OCI-LY7 (cell line): ENCODE data around the gene NEMP1. TPM values are rescaled to one million over a fixed set of nuclear protein-coding genes. Genes with fewer than 3 reads are reported as not detected.

Source experiments
- BruUV-seq: library from RNA; stranded (reverse); fragments of 400-500 nt; replicated peaks from 2 replicates; lab custom pipeline; 2021; lab: Mats Ljungman, UMichigan
- CTCF ChIA-PET: fragments of 300-600 bp; sonication (Branson Sonifier 250); formaldehyde crosslinking; loops from one replicate; lab custom pipeline; 2022; ENCODE audit warnings: antibody characterized with exemption; ENCODE audit not compliant: unreplicated experiment; lab: Charles Lee
- POLR2A ChIA-PET: fragments of 300-600 bp; sonication (Branson Sonifier 250); formaldehyde crosslinking; loops from one replicate; lab custom pipeline; 2022; ENCODE audit warnings: antibody characterized with exemption; lab: Charles Lee
- DNase-seq: peaks from one replicate; pipeline ENCODE4 v3.0.0-alpha.2; 2015; ENCODE audit warnings: low spot score
- H2AFZ ChIP-seq: fragments of 200-600 bp; sonication (generic), shearing (Covaris generic); 2 replicates; pipeline ENCODE4 v1.6.1; 2014; ENCODE audit warnings: mild to moderate bottlenecking, antibody characterized with exemption, low read length, moderate library complexity
- H3K27ac ChIP-seq: fragments of 200-600 bp; sonication (generic); 2 replicates; pipeline ENCODE4 v1.5.1; 2014; ENCODE audit warnings: mixed run types, low read depth, mild to moderate bottlenecking, moderate library complexity, low read length, inconsistent platforms; ENCODE audit not compliant: poor library complexity, severe bottlenecking
- H3K36me3 ChIP-seq: fragments of 200-600 bp; sonication (generic); 2 replicates; pipeline ENCODE4 v1.6.1; 2014; ENCODE audit warnings: mild to moderate bottlenecking, antibody characterized with exemption, low read length, moderate library complexity, mixed read lengths; ENCODE audit not compliant: insufficient read depth
- H3K4me1 ChIP-seq: fragments of 200-600 bp; sonication (generic); 2 replicates; pipeline ENCODE4 v1.5.1; 2014; ENCODE audit warnings: mild to moderate bottlenecking, low read length; ENCODE audit not compliant: insufficient read depth, poor library complexity, severe bottlenecking
- H3K4me2 ChIP-seq: fragments of 200-600 bp; sonication (generic); 2 replicates; pipeline ENCODE4 v1.6.1; 2014; ENCODE audit warnings: mild to moderate bottlenecking, low read length
- H3K4me3 ChIP-seq: fragments of 200-600 bp; sonication (generic); 2 replicates; pipeline ENCODE4 v1.5.1; 2014; ENCODE audit warnings: mild to moderate bottlenecking, low read depth, low read length; ENCODE audit not compliant: poor library complexity, severe bottlenecking
- H3K79me2 ChIP-seq: fragments of 200-600 bp; sonication (generic); 2 replicates; pipeline ENCODE4 v1.6.1; 2016; ENCODE audit warnings: low read depth, mild to moderate bottlenecking, low read length, moderate library complexity, mixed read lengths; ENCODE audit not compliant: insufficient read depth
- H3K9me2 ChIP-seq: fragments of 200-600 bp; sonication (generic); 2 replicates; pipeline ENCODE4 v1.6.1; 2016; ENCODE audit warnings: mild to moderate bottlenecking, low read length, mixed read lengths; ENCODE audit not compliant: insufficient read depth
- H3K9me3 ChIP-seq: fragments of 200-600 bp; sonication (generic); 2 replicates; pipeline ENCODE4 v1.6.1; 2014; ENCODE audit warnings: mild to moderate bottlenecking, mixed run types, low read length, mixed read lengths
- H4K20me1 ChIP-seq: fragments of 200-600 bp; sonication (generic); 2 replicates; pipeline ENCODE4 v1.6.1; 2014; ENCODE audit warnings: mild to moderate bottlenecking, antibody characterized with exemption, low read length, moderate library complexity, mixed read lengths; ENCODE audit not compliant: insufficient read depth
- EZH2phosphoT487 ChIP-seq: fragments of 200-600 bp; sonication (generic); IDR thresholded peaks from 2 replicates; pipeline ENCODE4 v1.6.1; 2018; ENCODE audit warnings: low read depth, borderline replicate concordance, mild to moderate bottlenecking, mixed run types, antibody characterized with exemption, low read length, moderate library complexity, mixed read lengths
- intact Hi-C: fragments of 100-400 bp; cut with micrococcal nuclease; formaldehyde crosslinking; loops from one replicate; pipeline ENCODE4 v1.10.0; 2022; ENCODE audit not compliant: unreplicated experiment
- total RNA-seq, 2 experiments: library from RNA; depleted of rRNA in 1 of 2; stranded (reverse); fragments of >200 nt in 1 of 2; shearing (Covaris generic) in 1 of 2; gene quantifications; 2 replicates each; pipeline ENCODE4 v1.2.3, GENCODE V29; 2014 to 2022
- TF ChIP-seq, protein P1 (sequence below): fragments of 200-600 bp; sonication (generic); conservative IDR thresholded peaks from 2 replicates; pipeline ENCODE4 v1.5.1; 2014; ENCODE audit warnings: mild to moderate bottlenecking, antibody characterized with exemption, low read length, moderate library complexity, mixed read lengths

NEMP1 gene
- total RNA-seq, 2 experiments from 2014 or later: 45.7 to 86.3 TPM

DNA sequence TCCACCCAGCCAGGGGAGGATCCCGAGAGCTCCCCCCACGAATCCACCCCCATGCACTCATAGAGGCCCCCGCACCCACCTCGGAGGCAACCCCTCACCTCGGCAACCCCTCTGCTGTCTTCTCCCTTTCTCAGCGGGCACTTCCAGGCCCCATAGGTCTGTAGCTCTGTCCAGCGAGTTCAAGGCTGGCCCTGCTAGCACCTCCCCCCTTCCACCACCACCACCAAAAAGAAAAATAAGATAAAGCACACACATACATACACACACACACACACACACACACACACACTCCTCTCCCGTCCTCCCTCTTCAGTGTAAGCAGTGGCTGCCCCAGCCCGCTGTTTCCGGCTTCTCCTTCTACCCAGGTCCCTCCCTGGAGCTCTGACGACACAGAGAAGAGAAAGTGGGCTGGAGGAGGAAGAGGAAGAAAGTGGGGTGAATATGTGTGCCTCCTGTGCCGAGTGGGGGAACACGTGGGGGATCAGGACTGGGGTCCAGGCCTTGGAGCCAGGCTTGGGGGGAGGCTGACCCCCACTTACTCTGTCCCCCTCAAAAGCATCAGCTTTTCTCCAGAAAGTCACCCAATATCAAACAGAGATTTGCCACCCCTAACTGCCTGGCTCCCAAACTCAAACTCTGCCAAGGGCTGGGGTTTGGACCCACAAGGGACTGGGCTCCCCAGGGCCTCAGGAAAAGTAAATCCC is 32.6 kb upstream of the NEMP1 start, which contains the start of gene STAT6:
STAT6 (minus strand) TSS at position 332 of the 704 bp plus-strand sequence. CDS start 3,084 bp downstream, outside the sequence.
- Histone ChIP-seq H2AFZ (peak within 1 kb of the TSS; percentile 79), H3K4me3 (peak within 1 kb of the TSS; percentile 90), H3K4me2 (peak within 1 kb of the TSS; percentile 80), H3K36me3 (peaks cover 26% of the 10 kb centered on the region), H3K4me1 (peaks cover 35% of the 10 kb centered on the region), H4K20me1 (no peaks in the 10 kb centered on the region), H3K9me3 (no peaks in the 10 kb centered on the region), H3K9me2 (no peaks in the 10 kb centered on the region), H3K27ac (peak within 1 kb of the TSS; percentile 75), H3K79me2 (peaks cover 29% of the 10 kb centered on the region; the same call in 1 of the 2 replicates)
- POLR2A ChIA-PET: interaction anchor here (0.6 to 4.1 kb wide), 18 partner anchors 9 to 937 kb away, joined by 3 to 45 read pairs (median 4); partner anchors contain the start of genes LRP1 and NEMP1
- DNase-seq: peak; percentile 89
- intact Hi-C loops: loop anchor here (2.0 to 10.0 kb wide), 3 partner anchors 131 to 596 kb away; no protein-coding TSS in a partner anchor
- TF ChIP-seq, protein P1, sequence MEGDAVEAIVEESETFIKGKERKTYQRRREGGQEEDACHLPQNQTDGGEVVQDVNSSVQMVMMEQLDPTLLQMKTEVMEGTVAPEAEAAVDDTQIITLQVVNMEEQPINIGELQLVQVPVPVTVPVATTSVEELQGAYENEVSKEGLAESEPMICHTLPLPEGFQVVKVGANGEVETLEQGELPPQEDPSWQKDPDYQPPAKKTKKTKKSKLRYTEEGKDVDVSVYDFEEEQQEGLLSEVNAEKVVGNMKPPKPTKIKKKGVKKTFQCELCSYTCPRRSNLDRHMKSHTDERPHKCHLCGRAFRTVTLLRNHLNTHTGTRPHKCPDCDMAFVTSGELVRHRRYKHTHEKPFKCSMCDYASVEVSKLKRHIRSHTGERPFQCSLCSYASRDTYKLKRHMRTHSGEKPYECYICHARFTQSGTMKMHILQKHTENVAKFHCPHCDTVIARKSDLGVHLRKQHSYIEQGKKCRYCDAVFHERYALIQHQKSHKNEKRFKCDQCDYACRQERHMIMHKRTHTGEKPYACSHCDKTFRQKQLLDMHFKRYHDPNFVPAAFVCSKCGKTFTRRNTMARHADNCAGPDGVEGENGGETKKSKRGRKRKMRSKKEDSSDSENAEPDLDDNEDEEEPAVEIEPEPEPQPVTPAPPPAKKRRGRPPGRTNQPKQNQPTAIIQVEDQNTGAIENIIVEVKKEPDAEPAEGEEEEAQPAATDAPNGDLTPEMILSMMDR: 0 out of 2 replicates have a peak, but pooled peaks have one; percentile 26
- TF ChIP-seq EZH2phosphoT487: no peak
- CTCF ChIA-PET: interaction anchor here (0.6 to 2.5 kb wide), 15 partner anchors 8 to 474 kb away, joined by 3 to 26 read pairs (median 4); partner anchors contain the start of genes LRP1 and ZBTB39
- BruUV-seq: no TSS peak

DNA sequence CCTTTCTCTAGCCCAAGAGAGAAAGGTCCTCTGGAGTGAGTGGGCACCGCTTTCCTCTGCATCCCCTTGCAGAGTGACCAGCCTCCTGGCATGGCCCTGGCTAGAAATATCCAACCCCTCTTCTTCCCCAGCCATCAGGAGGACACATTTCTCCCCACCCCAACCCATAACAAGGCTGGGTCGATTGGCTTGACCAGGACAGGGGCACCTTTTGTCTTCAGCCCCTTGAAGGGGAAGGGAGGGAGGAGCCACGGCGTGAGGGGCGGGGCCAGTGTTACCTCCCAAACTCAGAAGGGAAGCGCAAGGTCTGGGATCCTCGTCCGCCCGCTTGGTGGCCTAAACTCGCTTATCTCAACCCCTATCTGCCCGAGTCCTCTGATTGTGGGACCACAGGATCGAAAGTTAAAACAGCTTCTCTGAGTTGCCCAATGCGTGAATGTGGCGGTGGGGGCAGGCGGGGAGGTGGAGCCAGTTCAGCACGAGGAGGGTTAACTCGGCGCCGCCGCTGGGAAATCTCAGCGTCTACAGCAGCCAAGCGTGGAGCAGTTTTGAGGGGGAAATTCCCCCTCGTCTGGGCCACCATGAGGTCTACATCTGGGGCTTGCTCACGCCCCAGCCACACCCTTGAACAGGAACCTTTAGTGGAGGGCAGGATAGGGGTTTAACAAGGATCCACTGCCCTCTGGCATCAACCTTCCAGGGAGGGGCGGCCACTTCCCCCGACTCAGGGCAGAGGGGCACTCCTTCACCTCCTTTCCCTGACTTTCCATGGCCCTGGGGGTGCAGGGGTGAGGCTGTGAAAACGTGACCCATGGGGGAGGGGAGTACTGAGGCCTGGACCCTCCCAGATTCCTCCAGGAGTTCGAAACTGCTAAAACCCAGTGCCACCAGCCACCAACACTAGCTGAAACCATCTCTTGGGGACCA is 31.8 kb upstream of the NEMP1 start:
- H3K4me1 ChIP-seq: peaks cover 35% of the 10 kb centered on the region

More for the DNA sequence above, 31.8 kb upstream of the NEMP1 start:
- no peaks in the 10 kb centered on the region for H3K9me2 ChIP-seq
- DNase-seq: peak; percentile 79
- peaks cover 29% of the 10 kb centered on the region; the same call in 1 of the 2 replicates for H3K79me2 ChIP-seq
- no peaks in the 10 kb centered on the region for H3K9me3 ChIP-seq
- TF ChIP-seq, protein P1: peak; percentile 23; the same call in 1 of the 2 replicates
- TF ChIP-seq EZH2phosphoT487: no peak
- intact Hi-C loops: loop anchor here (2.0 to 10.0 kb wide), 3 partner anchors 132 to 596 kb away; no protein-coding TSS in a partner anchor
- BruUV-seq: TSS peak; percentile 73
- ChIA-PET CTCF (interaction anchor here (0.6 to 2.5 kb wide), 5 partner anchors 17 to 435 kb away, joined by 4 to 26 read pairs (median 7); partner anchors contain the start of genes LRP1 and ZBTB39), POLR2A (interaction anchor here (0.5 to 4.1 kb wide), 12 partner anchors 18 to 351 kb away, joined by 3 to 45 read pairs (median 5); partner anchors contain the start of genes LRP1 and NEMP1)
- H3K4me3 ChIP-seq: peak overlapping the region; percentile 90
- peaks cover 34% of the 10 kb centered on the region for H3K36me3 ChIP-seq
- peak overlapping the region; percentile 75 for H3K27ac ChIP-seq
- no peaks in the 10 kb centered on the region for H4K20me1 ChIP-seq
- H2AFZ ChIP-seq: peak overlapping the region; percentile 79; the same call in 1 of the 2 replicates
- H3K4me2 ChIP-seq: peak overlapping the region; percentile 80
